ENCODE data around the gene S100A9. TPM values are rescaled to one million over a fixed set of nuclear protein-coding genes. Genes with fewer than 3 reads are reported as not detected.

Gene S100A9
- total and polyA plus RNA-seq, 2 of the 8 experiments (the other 6 are each of a cell fraction or from before 2014, with no cell fraction given), result not detected

DNA sequence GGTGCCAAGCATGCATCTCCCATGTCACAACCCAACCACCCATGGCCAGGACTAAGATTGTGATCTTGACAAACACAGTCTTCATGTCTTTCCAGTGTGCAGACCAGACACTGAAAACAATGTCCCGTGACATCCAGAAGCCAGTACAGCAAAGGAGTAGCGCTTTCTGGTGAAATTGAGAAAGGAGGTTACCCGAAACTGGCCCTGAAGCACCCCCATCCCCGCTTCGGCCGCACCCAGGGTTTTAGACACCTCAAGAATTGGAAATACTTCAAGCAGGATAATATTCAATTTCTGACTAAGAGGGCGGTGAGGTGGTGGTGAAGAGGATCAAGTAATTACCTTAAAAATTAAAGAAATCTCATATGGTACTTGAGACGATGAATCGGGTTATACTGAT, 43.8 kb downstream of the S100A9 start:
- no peak overlapping the region for H2BK5ac ChIP-seq (ENCODE audit: low read depth, low read length)
- no peak overlapping the region for H4K5ac ChIP-seq (ENCODE audit: insufficient read length, low read depth, low read length)
- no peak overlapping the region for H3K4me2 ChIP-seq (ENCODE audit: insufficient read depth in 1 of 2, low read depth in 2 of 2, low read length in 2 of 2)
- FAIRE-seq (no peak), DNase-seq (ENCODE audit: low read depth in 1 of 2, low spot score in 2 of 2) (peak in 1 of 2 experiments; percentile 19)
- H3K79me1 ChIP-seq (ENCODE audit: low read depth, low read length), result no peaks in the 10 kb centered on the region
- H2BK15ac ChIP-seq (ENCODE audit: low read length), result no peak overlapping the region
- no peaks in the 10 kb centered on the region for H3K36me3 ChIP-seq (ENCODE audit: control insufficient read depth in 2 of 4, insufficient read depth in 4 of 4, low read length in 3 of 4)
- H3K27me3 ChIP-seq (replicated peaks in 1 of 4; ENCODE audit: control insufficient read depth in 3 of 4, extremely low read depth in 1 of 4, insufficient read depth in 3 of 4, low read length in 3 of 4), result peaks cover 0 to 11% (median 8%) of the 10 kb centered on the region in 4 experiments; a peak in 6 of 7 replicates
- H2AFZ ChIP-seq (ENCODE audit: low read length), result no peak overlapping the region
- no peak overlapping the region for H3K9ac ChIP-seq (replicated peaks in 1 of 4; ENCODE audit: extremely low read depth in 1 of 4, low read depth in 3 of 4, low read length in 3 of 4)
- no peak overlapping the region for H4K8ac ChIP-seq (ENCODE audit: extremely low read depth, insufficient read depth, low read length)
- H3K23ac ChIP-seq (ENCODE audit: insufficient read length), result no peak overlapping the region
- no peak overlapping the region for H2BK12ac ChIP-seq (ENCODE audit: low read depth, low read length)
- no peak overlapping the region for H3K14ac ChIP-seq (ENCODE audit: insufficient read length)
- H3K56ac ChIP-seq (replicated peaks; ENCODE audit: insufficient read length, low read depth, low read length), result no peak overlapping the region
- no peaks in the 10 kb centered on the region for H4K20me1 ChIP-seq (replicated peaks in 1 of 2; ENCODE audit: control insufficient read depth in 1 of 2, insufficient read depth in 2 of 2, low read length in 2 of 2)
- ChIA-PET CTCF (ENCODE audit: partially characterized antibody) (interaction anchor here (4.7 kb wide), 1 partner anchor 47 kb away, joined by 50 read pairs; no protein-coding TSS in a partner anchor), POLR2A (ENCODE audit: partially characterized antibody) (no interaction called here)
- H3K23me2 ChIP-seq (ENCODE audit: low read depth, low read length), result no peaks in the 10 kb centered on the region
- no peak overlapping the region for H3K4me3 ChIP-seq (ENCODE audit: extremely low read depth in 1 of 4, insufficient read depth in 2 of 4, low read depth in 3 of 4, low read length in 4 of 4)
- H2AK5ac ChIP-seq (ENCODE audit: low read depth, low read length), result no peak overlapping the region
- no peak overlapping the region for H2BK120ac ChIP-seq (replicated peaks; ENCODE audit: low read depth, low read length)
- no peak overlapping the region for H3K18ac ChIP-seq (ENCODE audit: extremely low read depth, low read length)
- no peak overlapping the region for H4K91ac ChIP-seq (replicated peaks; ENCODE audit: insufficient read length, low read length)
- H3K79me2 ChIP-seq (ENCODE audit: control insufficient read depth in 1 of 2, insufficient read depth in 2 of 2, low read length in 2 of 2), result no peaks in the 10 kb centered on the region
- no peak overlapping the region for H2BK20ac ChIP-seq (ENCODE audit: low read length)
- H3K4ac ChIP-seq (replicated peaks; ENCODE audit: insufficient read length, low read depth, low read length), result no peak overlapping the region
- 90% methylated on average over 9 of the region's 9 CpGs; no CpG with 5 or more reads in 1 of the 2 experiments for WGBS, 2 experiments (ENCODE audit: extremely low coverage in 1 of 2, insufficient coverage in 1 of 2, insufficient read length in 1 of 2, insufficient replicate concordance in 2 of 2, low coverage in 1 of 2, low lambda C conversion rate in 2 of 2, missing lambda C conversion rate in 1 of 2)
- no peaks in the 10 kb centered on the region; a peak in 1 of 7 replicates for H3K4me1 ChIP-seq (replicated peaks in 1 of 4; ENCODE audit: control insufficient read depth in 3 of 4, insufficient read depth in 4 of 4, low read length in 3 of 4)
- H3K27ac ChIP-seq (ENCODE audit: low read depth, low read length), result no peak overlapping the region
- H3K9me3 ChIP-seq (ENCODE audit: insufficient read depth in 2 of 2, low read depth in 1 of 2, low read length in 1 of 2), result peaks cover 2 to 3% of the 10 kb centered on the region in 2 experiments; a peak in 1 of 4 replicates
- TF ChIP-seq POLR2A (IDR thresholded peaks at IDR 0.05; ENCODE audit: control extremely low read depth in 1 of 2, low read depth in 2 of 2, low read length in 2 of 2), result no peak
- TF ChIP-seq, protein P1, sequence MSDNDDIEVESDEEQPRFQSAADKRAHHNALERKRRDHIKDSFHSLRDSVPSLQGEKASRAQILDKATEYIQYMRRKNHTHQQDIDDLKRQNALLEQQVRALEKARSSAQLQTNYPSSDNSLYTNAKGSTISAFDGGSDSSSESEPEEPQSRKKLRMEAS (IDR thresholded peaks at IDR 0.05), result no peak
- TF ChIP-seq CHD1 (IDR thresholded peaks at IDR 0.05; ENCODE audit: low read depth, low read length), result no peak
- TF ChIP-seq, protein P2, sequence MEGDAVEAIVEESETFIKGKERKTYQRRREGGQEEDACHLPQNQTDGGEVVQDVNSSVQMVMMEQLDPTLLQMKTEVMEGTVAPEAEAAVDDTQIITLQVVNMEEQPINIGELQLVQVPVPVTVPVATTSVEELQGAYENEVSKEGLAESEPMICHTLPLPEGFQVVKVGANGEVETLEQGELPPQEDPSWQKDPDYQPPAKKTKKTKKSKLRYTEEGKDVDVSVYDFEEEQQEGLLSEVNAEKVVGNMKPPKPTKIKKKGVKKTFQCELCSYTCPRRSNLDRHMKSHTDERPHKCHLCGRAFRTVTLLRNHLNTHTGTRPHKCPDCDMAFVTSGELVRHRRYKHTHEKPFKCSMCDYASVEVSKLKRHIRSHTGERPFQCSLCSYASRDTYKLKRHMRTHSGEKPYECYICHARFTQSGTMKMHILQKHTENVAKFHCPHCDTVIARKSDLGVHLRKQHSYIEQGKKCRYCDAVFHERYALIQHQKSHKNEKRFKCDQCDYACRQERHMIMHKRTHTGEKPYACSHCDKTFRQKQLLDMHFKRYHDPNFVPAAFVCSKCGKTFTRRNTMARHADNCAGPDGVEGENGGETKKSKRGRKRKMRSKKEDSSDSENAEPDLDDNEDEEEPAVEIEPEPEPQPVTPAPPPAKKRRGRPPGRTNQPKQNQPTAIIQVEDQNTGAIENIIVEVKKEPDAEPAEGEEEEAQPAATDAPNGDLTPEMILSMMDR (IDR thresholded peaks at IDR 0.05; ENCODE audit: control extremely low read depth in 1 of 3, insufficient read depth in 1 of 3, low read depth in 1 of 3, low read length in 3 of 3), result no peak
- TF ChIP-seq JUN (IDR thresholded peaks at IDR 0.05; ENCODE audit: low read depth, low read length), result no peak
- TF ChIP-seq GTF2F1 (IDR thresholded peaks at IDR 0.05; ENCODE audit: borderline replicate concordance, low read depth, low read length), result no peak
